T-helper 17 cell (primary cell): ENCODE results near the gene TMTC1. TPM values are rescaled to one million over a fixed set of nuclear protein-coding genes. Genes with fewer than 3 reads are reported as not detected.

Source experiments
- ATAC-seq: fragments of 150-1000 bp; cut with Tn5 transposase; 2 replicates; pipeline ENCODE4 v1.10.0; 2021; ENCODE audit warnings: mild to moderate bottlenecking, moderate library complexity
- DNase-seq, 3 donors: peaks; one replicate each; pipeline versions ENCODE4 v3.0.0 to v3.0.0-alpha.2; 2020 to 2021
- H3K9me3 ChIP-seq: one replicate; pipeline ENCODE4 v1.7.0; 2013; ENCODE audit warnings: low read length, mild to moderate bottlenecking; ENCODE audit not compliant: control insufficient read depth, poor library complexity, severe bottlenecking
- H3K27ac Mint-ChIP-seq: one replicate; pipeline ENCODE4 v1.8.0; 2022; ENCODE audit warnings: mild to moderate bottlenecking, moderate library complexity, mixed read lengths
- H3K27me3 Mint-ChIP-seq: one replicate; pipeline ENCODE4 v1.8.0; 2022; ENCODE audit warnings: mixed read lengths
- H3K36me3 Mint-ChIP-seq: one replicate; pipeline ENCODE4 v1.8.0; 2022; ENCODE audit warnings: low read depth, mixed read lengths
- H3K4me1 Mint-ChIP-seq: one replicate; pipeline ENCODE4 v1.8.0; 2022; ENCODE audit warnings: mild to moderate bottlenecking, mixed read lengths
- H3K4me3 Mint-ChIP-seq: one replicate; pipeline ENCODE4 v1.8.0; 2022; ENCODE audit warnings: mild to moderate bottlenecking, moderate library complexity, mixed read lengths
- total RNA-seq, 4 donors: library from RNA in 2 of 4; stranded (reverse) in 2 of 4; gene quantifications; one replicate each; pipeline ENCODE4 v1.2.3 and lab custom pipeline; 2022 to 2026

TMTC1 gene
- total RNA-seq, 2 donors from 2014 or later = 0.40 TPM; not detected in 1

- H3K4me1 Mint-ChIP-seq = no peaks in the 10 kb centered on the region
- no peak for DNase-seq
- no peaks in the 10 kb centered on the region for H3K27me3 Mint-ChIP-seq
Measured at GRCh38 chr12:29742646-29743045, 41.1 kb downstream of the TMTC1 start.

GRCh38 chr12:29741342-29742241 lies 42.1 kb downstream of the TMTC1 start:
- H3K27ac Mint-ChIP-seq = no peak overlapping the region
- no peaks in the 10 kb centered on the region for H3K27me3 Mint-ChIP-seq
- no peaks in the 10 kb centered on the region for H3K9me3 ChIP-seq
- ATAC-seq = no peak
- no peaks in the 10 kb centered on the region for H3K36me3 Mint-ChIP-seq
- H3K4me1 Mint-ChIP-seq = no peaks in the 10 kb centered on the region
- H3K4me3 Mint-ChIP-seq = no peak overlapping the region
- DNase-seq = no peak

More at GRCh38 chr12:29742646-29743045, 41.1 kb downstream of the TMTC1 start:
- Mint-ChIP-seq H3K4me3 (no peak overlapping the region), H3K36me3 (no peaks in the 10 kb centered on the region), H3K27ac (no peak overlapping the region)
- H3K9me3 ChIP-seq = no peaks in the 10 kb centered on the region
- no peak for ATAC-seq

GRCh38 chr12:29739279-29739991 lies 44.3 kb downstream of the TMTC1 start:
- DNase-seq = no peak
- Mint-ChIP-seq H3K4me3 (no peak overlapping the region), H3K36me3 (no peaks in the 10 kb centered on the region), H3K4me1 (no peaks in the 10 kb centered on the region), H3K27ac (no peak overlapping the region), H3K27me3 (no peaks in the 10 kb centered on the region)
- H3K9me3 ChIP-seq = no peaks in the 10 kb centered on the region
- ATAC-seq = no peak

GRCh38 chr12:29738365-29738764 lies 45.4 kb downstream of the TMTC1 start:
- no peak for DNase-seq
- Mint-ChIP-seq H3K27me3 (no peaks in the 10 kb centered on the region), H3K36me3 (no peaks in the 10 kb centered on the region), H3K27ac (no peak overlapping the region), H3K4me3 (no peak overlapping the region), H3K4me1 (no peaks in the 10 kb centered on the region)
- no peaks in the 10 kb centered on the region for H3K9me3 ChIP-seq
- no peak for ATAC-seq

GRCh38 chr12:29737644-29738043 lies 46.1 kb downstream of the TMTC1 start:
- no peak for DNase-seq
- Mint-ChIP-seq H3K4me3 (no peak overlapping the region), H3K36me3 (no peaks in the 10 kb centered on the region), H3K27me3 (no peaks in the 10 kb centered on the region), H3K4me1 (no peaks in the 10 kb centered on the region), H3K27ac (no peak overlapping the region)
- no peak for ATAC-seq
- no peaks in the 10 kb centered on the region for H3K9me3 ChIP-seq

- H3K27ac Mint-ChIP-seq = no peak overlapping the region
- DNase-seq (no peak), ATAC-seq (no peak)
- H3K27me3 Mint-ChIP-seq = no peaks in the 10 kb centered on the region
- no peak overlapping the region for H3K4me3 Mint-ChIP-seq
- H3K9me3 ChIP-seq = no peaks in the 10 kb centered on the region
- no peaks in the 10 kb centered on the region for H3K4me1 Mint-ChIP-seq
- H3K36me3 Mint-ChIP-seq = no peaks in the 10 kb centered on the region
Measured at GRCh38 chr12:29735604-29736003, 48.1 kb downstream of the TMTC1 start.

GRCh38 chr12:29734734-29735133 lies 49.0 kb downstream of the TMTC1 start:
- no peaks in the 10 kb centered on the region for H3K9me3 ChIP-seq
- no peaks in the 10 kb centered on the region for H3K27me3 Mint-ChIP-seq
- H3K4me1 Mint-ChIP-seq = no peaks in the 10 kb centered on the region
- H3K36me3 Mint-ChIP-seq = no peaks in the 10 kb centered on the region
- no peak for DNase-seq
- no peak overlapping the region for H3K27ac Mint-ChIP-seq
- ATAC-seq = no peak
- no peak overlapping the region for H3K4me3 Mint-ChIP-seq

- no peak for DNase-seq
- Mint-ChIP-seq H3K4me3 (no peak overlapping the region), H3K27me3 (no peaks in the 10 kb centered on the region), H3K36me3 (no peaks in the 10 kb centered on the region), H3K27ac (no peak overlapping the region), H3K4me1 (no peaks in the 10 kb centered on the region)
- ATAC-seq = no peak
- H3K9me3 ChIP-seq = no peaks in the 10 kb centered on the region
Measured at GRCh38 chr12:29734305-29734704, 49.4 kb downstream of the TMTC1 start.

- ATAC-seq = no peak
- H3K36me3 Mint-ChIP-seq = no peaks in the 10 kb centered on the region
Measured at GRCh38 chr12:29733501-29733900, 50.2 kb downstream of the TMTC1 start.

GRCh38 chr12:29733060-29733459 lies 50.7 kb downstream of the TMTC1 start:
- Mint-ChIP-seq H3K27ac (no peak overlapping the region), H3K4me1 (no peaks in the 10 kb centered on the region)

More at GRCh38 chr12:29733501-29733900, 50.2 kb downstream of the TMTC1 start:
- H3K27ac Mint-ChIP-seq = no peak overlapping the region
- H3K4me3 Mint-ChIP-seq = no peak overlapping the region
- H3K4me1 Mint-ChIP-seq = no peaks in the 10 kb centered on the region
- H3K9me3 ChIP-seq = no peaks in the 10 kb centered on the region
- H3K27me3 Mint-ChIP-seq = no peaks in the 10 kb centered on the region
- DNase-seq = no peak

GRCh38 chr12:29732593-29732992 lies 51.1 kb downstream of the TMTC1 start:
- no peak overlapping the region for H3K4me3 Mint-ChIP-seq
- H3K27ac Mint-ChIP-seq = no peak overlapping the region
- DNase-seq (no peak), ATAC-seq (no peak)
- H3K36me3 Mint-ChIP-seq = no peaks in the 10 kb centered on the region
- H3K9me3 ChIP-seq = no peaks in the 10 kb centered on the region
- no peaks in the 10 kb centered on the region for H3K27me3 Mint-ChIP-seq
- no peaks in the 10 kb centered on the region for H3K4me1 Mint-ChIP-seq

More at GRCh38 chr12:29733060-29733459, 50.7 kb downstream of the TMTC1 start:
- Mint-ChIP-seq H3K27me3 (no peaks in the 10 kb centered on the region), H3K4me3 (no peak overlapping the region), H3K36me3 (no peaks in the 10 kb centered on the region)
- DNase-seq = no peak
- ATAC-seq = no peak
- H3K9me3 ChIP-seq = no peaks in the 10 kb centered on the region

GRCh38 chr12:29732191-29732590 lies 51.6 kb downstream of the TMTC1 start:
- Mint-ChIP-seq H3K36me3 (no peaks in the 10 kb centered on the region), H3K4me3 (no peak overlapping the region), H3K4me1 (no peaks in the 10 kb centered on the region), H3K27ac (no peak overlapping the region), H3K27me3 (no peaks in the 10 kb centered on the region)
- no peak for DNase-seq
- H3K9me3 ChIP-seq = no peaks in the 10 kb centered on the region
- ATAC-seq = no peak

- Mint-ChIP-seq H3K27ac (no peak overlapping the region), H3K4me3 (no peak overlapping the region), H3K27me3 (no peaks in the 10 kb centered on the region), H3K4me1 (no peaks in the 10 kb centered on the region), H3K36me3 (no peaks in the 10 kb centered on the region)
- H3K9me3 ChIP-seq = no peaks in the 10 kb centered on the region
- ATAC-seq (no peak), DNase-seq (no peak)
Measured at GRCh38 chr12:29731591-29731990, 52.2 kb downstream of the TMTC1 start.
